HuH-7.5 (cell line): Measurements from ENCODE around the gene MRPS14.

ENCODE experiments used
- DNase-seq: peaks from one replicate; pipeline ENCODE4 v3.0.0; 2011; ENCODE audit warnings: low spot score

MRPS14 gene

GRCh38 chr1:174982971-174983689, 40.1 kb downstream of the MRPS14 start:
- no peak for DNase-seq

GRCh38 chr1:174976436-174977108, 46.7 kb downstream of the MRPS14 start:
- no peak for DNase-seq

- no peak for DNase-seq
Measured at GRCh38 chr1:174975764-174976163, 47.5 kb downstream of the MRPS14 start.

- DNase-seq: no peak
Measured at GRCh38 chr1:174974711-174975119, 48.5 kb downstream of the MRPS14 start.

GRCh38 chr1:174971902-174972301, 51.3 kb downstream of the MRPS14 start:
- no peak for DNase-seq

- DNase-seq: no peak
Measured at GRCh38 chr1:174971466-174971865, 51.8 kb downstream of the MRPS14 start.

- no peak for DNase-seq
Measured at GRCh38 chr1:174969977-174970376, 53.2 kb downstream of the MRPS14 start.

GRCh38 chr1:174968750-174969244, 54.4 kb downstream of the MRPS14 start:
- DNase-seq: no peak

GRCh38 chr1:174967845-174968705, 55.1 kb downstream of the MRPS14 start:
- no peak for DNase-seq

- DNase-seq: no peak
Measured at GRCh38 chr1:174966008-174966572, 57.1 kb downstream of the MRPS14 start.

- no peak for DNase-seq
Measured at GRCh38 chr1:174965362-174966007, 57.7 kb downstream of the MRPS14 start.

GRCh38 chr1:174964972-174965361, 58.3 kb downstream of the MRPS14 start:
- no peak for DNase-seq

GRCh38 chr1:174964261-174964971, 58.8 kb downstream of the MRPS14 start:
- DNase-seq: no peak

- no peak for DNase-seq
Measured at GRCh38 chr1:174963529-174964125, 59.6 kb downstream of the MRPS14 start.
